Testis (tissue), 2 donors: Measurements from ENCODE around the gene ZNF784.
"Not testable (repeated sequence)": the region's sequence is repeated elsewhere in the genome, so short reads cannot be mapped to it uniquely, and the experiment has no call there.

Experiments used
- POLR2A ChIP-seq: fragments of 450-650 bp; IDR thresholded peaks from one replicate; pipeline ENCODE4 v1.6.1; 2017; ENCODE audit warnings: antibody characterized with exemption, mild to moderate bottlenecking, moderate library complexity
- TF ChIP-seq, protein P1 (sequence below), 3 experiments: fragments of 450-650 bp in 2 of 3; fragments of 200-600 bp in 1 of 3; sonication (generic) in 1 of 3; IDR thresholded peaks; one replicate each; pipeline ENCODE4 v1.5.1; 2016 to 2019; ENCODE audit warnings: antibody characterized with exemption in 3 of 3, mild to moderate bottlenecking in 2 of 3, moderate library complexity in 1 of 3

GRCh38 chr19:55582284-55582683 lies 42.1 kb downstream of the ZNF784 start:
- TF ChIP-seq, protein P1, sequence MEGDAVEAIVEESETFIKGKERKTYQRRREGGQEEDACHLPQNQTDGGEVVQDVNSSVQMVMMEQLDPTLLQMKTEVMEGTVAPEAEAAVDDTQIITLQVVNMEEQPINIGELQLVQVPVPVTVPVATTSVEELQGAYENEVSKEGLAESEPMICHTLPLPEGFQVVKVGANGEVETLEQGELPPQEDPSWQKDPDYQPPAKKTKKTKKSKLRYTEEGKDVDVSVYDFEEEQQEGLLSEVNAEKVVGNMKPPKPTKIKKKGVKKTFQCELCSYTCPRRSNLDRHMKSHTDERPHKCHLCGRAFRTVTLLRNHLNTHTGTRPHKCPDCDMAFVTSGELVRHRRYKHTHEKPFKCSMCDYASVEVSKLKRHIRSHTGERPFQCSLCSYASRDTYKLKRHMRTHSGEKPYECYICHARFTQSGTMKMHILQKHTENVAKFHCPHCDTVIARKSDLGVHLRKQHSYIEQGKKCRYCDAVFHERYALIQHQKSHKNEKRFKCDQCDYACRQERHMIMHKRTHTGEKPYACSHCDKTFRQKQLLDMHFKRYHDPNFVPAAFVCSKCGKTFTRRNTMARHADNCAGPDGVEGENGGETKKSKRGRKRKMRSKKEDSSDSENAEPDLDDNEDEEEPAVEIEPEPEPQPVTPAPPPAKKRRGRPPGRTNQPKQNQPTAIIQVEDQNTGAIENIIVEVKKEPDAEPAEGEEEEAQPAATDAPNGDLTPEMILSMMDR (IDR thresholded peaks at IDR 0.05) = not testable (repeated sequence)
- TF ChIP-seq POLR2A = not testable (repeated sequence)
